HG03460 (cell line): ENCODE results near the gene MYL4.
A peak's percentile ranks its signal among the peaks of the same experiment; 100 is the strongest.
"Not testable (repeated sequence)": the region's sequence is repeated elsewhere in the genome, so short reads cannot be mapped to it uniquely, and the experiment has no call there.

Experiments used
- ATAC-seq: cut with Tn5 transposase; IDR thresholded peaks from one replicate; pipeline ENCODE4 v1.9.1; 2021; ENCODE audit not compliant: unreplicated experiment

MYL4 gene

GRCh38 chr17:47268964-47269363 is 59.8 kb downstream of the MYL4 start:
- ATAC-seq = not testable (repeated sequence)

GRCh38 chr17:47269561-47270280 is 60.6 kb downstream of the MYL4 start:
- ATAC-seq = not testable (repeated sequence)

GRCh38 chr17:47270946-47271705 is 62.0 kb downstream of the MYL4 start:
- ATAC-seq = peak; percentile 54

GRCh38 chr17:47272491-47272890 is 63.3 kb downstream of the MYL4 start:
- ATAC-seq = no peak

- ATAC-seq = no peak
Observed at GRCh38 chr17:47273245-47273644, 64.1 kb downstream of the MYL4 start.
